ENCODE measurements around the gene TAF13. TPM values are rescaled to one million over a fixed set of nuclear protein-coding genes. Genes with fewer than 3 reads are reported as not detected.

Gene TAF13
- total RNA-seq, 2 donors from 2014 or later = 46.7 to 66.2 TPM

DNA sequence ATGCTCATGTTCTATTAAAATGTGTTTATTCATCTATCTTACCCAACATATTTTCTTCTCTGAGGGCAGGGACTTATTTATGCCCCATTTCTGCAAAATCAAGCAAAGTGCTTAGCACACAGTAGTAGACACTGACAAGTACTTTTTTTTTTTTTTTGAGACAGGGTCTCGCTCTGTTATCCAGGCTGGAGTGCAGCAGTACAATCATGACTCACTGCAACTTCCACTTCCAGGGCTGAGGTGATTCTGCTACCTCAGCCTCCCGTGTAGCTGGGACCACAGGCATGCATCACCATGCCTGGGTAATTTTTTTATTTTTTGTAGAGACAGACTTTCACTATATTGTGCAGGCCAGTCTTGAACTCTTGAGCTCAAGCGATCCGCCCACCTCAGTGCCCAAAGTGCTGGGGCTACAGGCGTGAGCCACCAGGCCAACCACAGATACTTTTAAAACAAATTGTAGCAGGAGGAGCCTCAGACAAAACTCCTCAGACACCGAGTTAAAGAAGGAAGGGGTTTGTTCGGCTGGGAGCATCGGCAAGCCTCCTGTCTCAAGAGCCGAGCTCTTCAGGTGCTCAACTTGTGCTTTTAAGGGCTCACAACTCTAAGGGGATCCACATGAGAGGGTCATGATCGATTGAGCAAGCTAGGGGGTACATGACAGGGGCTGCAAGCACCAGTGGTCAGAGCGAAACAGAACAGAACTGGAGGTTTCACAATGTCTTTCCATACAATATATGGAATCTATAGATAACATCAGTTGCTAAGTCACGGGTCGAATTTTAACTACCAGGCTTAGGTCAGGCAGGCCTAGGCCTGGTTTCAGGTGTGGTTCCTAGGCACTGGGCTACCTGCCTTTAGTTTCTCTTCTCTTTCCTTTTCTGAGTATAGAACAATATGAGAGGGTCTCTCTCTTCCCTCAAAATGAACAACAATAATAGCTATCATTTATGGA, 9.0 kb upstream of the TAF13 start:
- ATAC-seq (ENCODE audit: insufficient number of reproducible peaks, low FRiP score, low read depth) = no peak
- H3K27ac ChIP-seq = peak overlapping the region in 1 of 2 donors; percentile 44
- DNase-seq (ENCODE audit: low spot score) = no peak
- no peaks in the 10 kb centered on the region for H3K9me3 ChIP-seq
- H3K4me1 ChIP-seq (ENCODE audit: control insufficient read depth in 1 of 2, low read depth in 2 of 2) = peaks cover 1 to 28% of the 10 kb centered on the region in 2 donors
- TF ChIP-seq, protein P1, sequence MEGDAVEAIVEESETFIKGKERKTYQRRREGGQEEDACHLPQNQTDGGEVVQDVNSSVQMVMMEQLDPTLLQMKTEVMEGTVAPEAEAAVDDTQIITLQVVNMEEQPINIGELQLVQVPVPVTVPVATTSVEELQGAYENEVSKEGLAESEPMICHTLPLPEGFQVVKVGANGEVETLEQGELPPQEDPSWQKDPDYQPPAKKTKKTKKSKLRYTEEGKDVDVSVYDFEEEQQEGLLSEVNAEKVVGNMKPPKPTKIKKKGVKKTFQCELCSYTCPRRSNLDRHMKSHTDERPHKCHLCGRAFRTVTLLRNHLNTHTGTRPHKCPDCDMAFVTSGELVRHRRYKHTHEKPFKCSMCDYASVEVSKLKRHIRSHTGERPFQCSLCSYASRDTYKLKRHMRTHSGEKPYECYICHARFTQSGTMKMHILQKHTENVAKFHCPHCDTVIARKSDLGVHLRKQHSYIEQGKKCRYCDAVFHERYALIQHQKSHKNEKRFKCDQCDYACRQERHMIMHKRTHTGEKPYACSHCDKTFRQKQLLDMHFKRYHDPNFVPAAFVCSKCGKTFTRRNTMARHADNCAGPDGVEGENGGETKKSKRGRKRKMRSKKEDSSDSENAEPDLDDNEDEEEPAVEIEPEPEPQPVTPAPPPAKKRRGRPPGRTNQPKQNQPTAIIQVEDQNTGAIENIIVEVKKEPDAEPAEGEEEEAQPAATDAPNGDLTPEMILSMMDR (IDR thresholded peaks at IDR 0.05) = no peak
- no peak overlapping the region for H3K4me3 ChIP-seq
- no peaks in the 10 kb centered on the region for H3K36me3 ChIP-seq
- no peaks in the 10 kb centered on the region for H3K27me3 ChIP-seq (replicated peaks; ENCODE audit: insufficient read depth)

DNA sequence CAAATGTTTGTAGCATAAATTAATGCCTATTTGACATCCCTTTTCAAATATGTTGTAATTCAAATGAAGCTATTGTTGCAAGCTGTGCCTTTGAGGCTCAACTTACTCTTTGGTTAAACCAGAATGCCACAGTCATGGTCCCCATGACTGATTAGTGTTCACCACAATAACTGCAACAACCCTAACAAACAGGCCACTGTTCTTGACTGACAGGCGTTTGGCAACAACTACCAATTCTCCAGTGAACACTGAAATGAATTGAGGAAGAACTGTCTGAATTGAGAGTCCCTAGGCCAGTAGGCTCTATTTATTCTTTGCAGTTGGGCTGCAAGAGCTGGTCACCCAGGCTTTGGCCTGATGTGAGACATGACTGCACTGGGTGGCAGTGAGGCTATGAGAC, 8.1 kb upstream of the TAF13 start:
- Histone ChIP-seq H3K4me1 (ENCODE audit: control insufficient read depth in 1 of 2, low read depth in 2 of 2) (peaks cover 0 to 22% of the 10 kb centered on the region in 2 donors), H3K9me3 (no peaks in the 10 kb centered on the region), H3K27ac (peak overlapping the region; percentile 26 to 44), H3K4me3 (no peak overlapping the region), H3K27me3 (replicated peaks; ENCODE audit: insufficient read depth) (no peaks in the 10 kb centered on the region), H3K36me3 (no peaks in the 10 kb centered on the region)
- DNase-seq (ENCODE audit: low spot score) (no peak), ATAC-seq (ENCODE audit: insufficient number of reproducible peaks, low FRiP score, low read depth) (no peak)
- TF ChIP-seq, protein P1 (IDR thresholded peaks at IDR 0.05) = no peak

GRCh38 chr1:109083501-109083900, 7.7 kb upstream of the TAF13 start:
- Histone ChIP-seq H3K4me1 (ENCODE audit: control insufficient read depth in 1 of 2, low read depth in 2 of 2) (peaks cover 0 to 22% of the 10 kb centered on the region in 2 donors), H3K27me3 (replicated peaks; ENCODE audit: insufficient read depth) (no peaks in the 10 kb centered on the region), H3K36me3 (no peaks in the 10 kb centered on the region), H3K27ac (peak overlapping the region; percentile 26 to 44), H3K9me3 (no peaks in the 10 kb centered on the region), H3K4me3 (no peak overlapping the region)
- no peak for ATAC-seq (ENCODE audit: insufficient number of reproducible peaks, low FRiP score, low read depth)
- DNase-seq (ENCODE audit: low spot score) = no peak
- TF ChIP-seq, protein P1 (IDR thresholded peaks at IDR 0.05) = no peak

GRCh38 chr1:109080441-109081082, 4.8 kb upstream of the TAF13 start:
- H3K4me1 ChIP-seq (ENCODE audit: control insufficient read depth in 1 of 2, low read depth in 2 of 2) = peaks cover 0 to 28% of the 10 kb centered on the region in 2 donors
- peak overlapping the region; percentile 63 to 74 for H3K27ac ChIP-seq
- ATAC-seq (ENCODE audit: insufficient number of reproducible peaks, low FRiP score, low read depth) = no peak
- no peaks in the 10 kb centered on the region for H3K9me3 ChIP-seq
- TF ChIP-seq, protein P1 (IDR thresholded peaks at IDR 0.05) = no peak
- no peak overlapping the region for H3K4me3 ChIP-seq
- no peak for DNase-seq (ENCODE audit: low spot score)
- no peaks in the 10 kb centered on the region for H3K27me3 ChIP-seq (replicated peaks; ENCODE audit: insufficient read depth)
- no peaks in the 10 kb centered on the region for H3K36me3 ChIP-seq

- ATAC-seq (ENCODE audit: insufficient number of reproducible peaks, low FRiP score, low read depth) (no peak), DNase-seq (ENCODE audit: low spot score) (no peak)
- peaks cover 6 to 34% of the 10 kb centered on the region in 2 donors for H3K4me1 ChIP-seq (ENCODE audit: control insufficient read depth in 1 of 2, low read depth in 2 of 2)
- no peak overlapping the region for H3K4me3 ChIP-seq
- TF ChIP-seq, protein P1 (IDR thresholded peaks at IDR 0.05) = no peak
- H3K27ac ChIP-seq = peak overlapping the region; percentile 63 to 74
- H3K36me3 ChIP-seq = no peaks in the 10 kb centered on the region
- H3K27me3 ChIP-seq (replicated peaks; ENCODE audit: insufficient read depth) = no peaks in the 10 kb centered on the region
- H3K9me3 ChIP-seq = no peaks in the 10 kb centered on the region
These were observed 3.4 kb upstream of the TAF13 start for GRCh38 chr1:109079240-109079622.

All from thoracic aorta (tissue), 2 donors.